Central memory CD8-positive, alpha-beta T cell (primary cell): ENCODE results near the gene SRC.

Experiments used
- ATAC-seq: fragments of 150-1000 bp; cut with Tn5 transposase; replicated peaks from 2 replicates; pipeline ENCODE4 v1.10.0; 2022; ENCODE audit warnings: mild to moderate bottlenecking, moderate FRiP score, moderate number of reproducible peaks; ENCODE audit not compliant: poor library complexity, severe bottlenecking; ENCODE audit errors: extremely low read depth
- DNase-seq, 2 donors: peaks; one replicate each; pipeline ENCODE4 v3.0.0; 2021; ENCODE audit warnings: low spot score in 2 of 2
- H3K27ac Mint-ChIP-seq: one replicate; pipeline ENCODE4 v1.8.0; 2022; ENCODE audit warnings: low read depth, mild to moderate bottlenecking, moderate library complexity, mixed read lengths
- H3K27me3 Mint-ChIP-seq: one replicate; pipeline ENCODE4 v1.8.0; 2022; ENCODE audit warnings: mixed read lengths
- H3K36me3 Mint-ChIP-seq: one replicate; pipeline ENCODE4 v1.8.0; 2022; ENCODE audit warnings: mild to moderate bottlenecking, moderate library complexity, mixed read lengths; ENCODE audit not compliant: insufficient read depth
- H3K4me1 Mint-ChIP-seq: one replicate; pipeline ENCODE4 v1.8.0; 2022; ENCODE audit warnings: mixed read lengths
- H3K4me3 Mint-ChIP-seq: one replicate; pipeline ENCODE4 v1.8.0; 2022; ENCODE audit warnings: mild to moderate bottlenecking, moderate library complexity, mixed read lengths
- H3K9me3 Mint-ChIP-seq: one replicate; pipeline ENCODE4 v1.8.0; 2022; ENCODE audit warnings: mixed read lengths

The SRC gene

GRCh38 chr20:37351689-37352607 is 6.0 kb downstream of the SRC start:
- Mint-ChIP-seq H3K27ac (no peak overlapping the region), H3K9me3 (no peaks in the 10 kb centered on the region), H3K4me1 (peaks cover 19% of the 10 kb centered on the region), H3K4me3 (no peak overlapping the region), H3K27me3 (no peaks in the 10 kb centered on the region), H3K36me3 (no peaks in the 10 kb centered on the region)
- no peak for ATAC-seq
- DNase-seq: no peak

- peaks cover 22% of the 10 kb centered on the region for H3K4me1 Mint-ChIP-seq
- no peak overlapping the region for H3K27ac Mint-ChIP-seq
- ATAC-seq (no peak), DNase-seq (no peak)
- no peaks in the 10 kb centered on the region for H3K27me3 Mint-ChIP-seq
- no peaks in the 10 kb centered on the region for H3K36me3 Mint-ChIP-seq
- no peaks in the 10 kb centered on the region for H3K9me3 Mint-ChIP-seq
- H3K4me3 Mint-ChIP-seq: no peak overlapping the region
Observed at GRCh38 chr20:37352608-37352980, 6.7 kb downstream of the SRC start.

GRCh38 chr20:37353285-37353849 is 7.4 kb downstream of the SRC start:
- no peak for DNase-seq
- no peak overlapping the region for H3K27ac Mint-ChIP-seq
- ATAC-seq: no peak
- H3K4me3 Mint-ChIP-seq: no peak overlapping the region
- H3K4me1 Mint-ChIP-seq: peaks cover 25% of the 10 kb centered on the region
- no peaks in the 10 kb centered on the region for H3K27me3 Mint-ChIP-seq
- H3K36me3 Mint-ChIP-seq: no peaks in the 10 kb centered on the region
- no peaks in the 10 kb centered on the region for H3K9me3 Mint-ChIP-seq

GRCh38 chr20:37354210-37355195 is 8.6 kb downstream of the SRC start:
- Mint-ChIP-seq H3K4me3 (no peak overlapping the region), H3K27me3 (no peaks in the 10 kb centered on the region), H3K36me3 (no peaks in the 10 kb centered on the region), H3K9me3 (no peaks in the 10 kb centered on the region), H3K27ac (no peak overlapping the region), H3K4me1 (peaks cover 30% of the 10 kb centered on the region)
- no peak for DNase-seq
- ATAC-seq: no peak

GRCh38 chr20:37355252-37356180 is 9.6 kb downstream of the SRC start:
- Mint-ChIP-seq H3K4me3 (no peak overlapping the region), H3K36me3 (no peaks in the 10 kb centered on the region), H3K9me3 (no peaks in the 10 kb centered on the region), H3K27me3 (no peaks in the 10 kb centered on the region), H3K4me1 (peaks cover 29% of the 10 kb centered on the region), H3K27ac (no peak overlapping the region)
- ATAC-seq: no peak
- DNase-seq: no peak

- Mint-ChIP-seq H3K4me1 (peaks cover 23% of the 10 kb centered on the region), H3K4me3 (no peak overlapping the region), H3K9me3 (no peaks in the 10 kb centered on the region), H3K27me3 (no peaks in the 10 kb centered on the region), H3K27ac (no peak overlapping the region), H3K36me3 (no peaks in the 10 kb centered on the region)
- no peak for ATAC-seq
- no peak for DNase-seq
Observed at GRCh38 chr20:37356387-37356786, 10.4 kb downstream of the SRC start.

- DNase-seq (no peak), ATAC-seq (no peak)
- Mint-ChIP-seq H3K4me3 (no peak overlapping the region), H3K4me1 (peaks cover 23% of the 10 kb centered on the region), H3K27ac (no peak overlapping the region), H3K36me3 (no peaks in the 10 kb centered on the region), H3K27me3 (no peaks in the 10 kb centered on the region), H3K9me3 (no peaks in the 10 kb centered on the region)
Observed at GRCh38 chr20:37356961-37357371, 11.0 kb downstream of the SRC start.

GRCh38 chr20:37357481-37358365 is 11.8 kb downstream of the SRC start:
- DNase-seq: no peak
- ATAC-seq: no peak
- no peaks in the 10 kb centered on the region for H3K36me3 Mint-ChIP-seq
- peaks cover 23% of the 10 kb centered on the region for H3K4me1 Mint-ChIP-seq
- H3K27ac Mint-ChIP-seq: peak overlapping the region; percentile 27
- no peaks in the 10 kb centered on the region for H3K9me3 Mint-ChIP-seq
- H3K27me3 Mint-ChIP-seq: no peaks in the 10 kb centered on the region
- H3K4me3 Mint-ChIP-seq: no peak overlapping the region

- ATAC-seq: no peak
- Mint-ChIP-seq H3K27me3 (no peaks in the 10 kb centered on the region), H3K4me1 (peaks cover 23% of the 10 kb centered on the region), H3K4me3 (no peak overlapping the region), H3K9me3 (no peaks in the 10 kb centered on the region), H3K27ac (peak overlapping the region; percentile 27), H3K36me3 (no peaks in the 10 kb centered on the region)
- DNase-seq: no peak
Observed at GRCh38 chr20:37358366-37359150, 12.6 kb downstream of the SRC start.

GRCh38 chr20:37359331-37359730 is 13.4 kb downstream of the SRC start:
- H3K36me3 Mint-ChIP-seq: no peaks in the 10 kb centered on the region
- DNase-seq: no peak

More at GRCh38 chr20:37359331-37359730, 13.4 kb downstream of the SRC start:
- H3K27me3 Mint-ChIP-seq: no peaks in the 10 kb centered on the region
- ATAC-seq: no peak
- peaks cover 23% of the 10 kb centered on the region for H3K4me1 Mint-ChIP-seq
- no peak overlapping the region for H3K27ac Mint-ChIP-seq
- no peaks in the 10 kb centered on the region for H3K9me3 Mint-ChIP-seq
- H3K4me3 Mint-ChIP-seq: no peak overlapping the region
